Testis (tissue), 2 donors: ENCODE measurements around the gene ANKRD44.

Source experiments
- CTCF ChIP-seq, 3 experiments: fragments of 450-650 bp in 2 of 3; fragments of 200-600 bp in 1 of 3; sonication (generic) in 1 of 3; IDR thresholded peaks; one replicate each; pipeline ENCODE4 v1.5.1; 2016 to 2019; ENCODE audit warnings: antibody characterized with exemption in 3 of 3, mild to moderate bottlenecking in 2 of 3, moderate library complexity in 1 of 3
- POLR2A ChIP-seq: fragments of 450-650 bp; IDR thresholded peaks from one replicate; pipeline ENCODE4 v1.6.1; 2017; ENCODE audit warnings: antibody characterized with exemption, mild to moderate bottlenecking, moderate library complexity

GRCh38 chr2:197345846-197346370 is 35.3 kb upstream of the ANKRD44 start:
- TF ChIP-seq CTCF (IDR thresholded peaks at IDR 0.05) = no peak
- no peak for TF ChIP-seq POLR2A
